NCI-H2029 treated with DMSO at 0.1 percent for 48 hours (cell line): ENCODE data around the gene EIF2D.

Experiments used
- DNase-seq: peaks from one replicate; lab custom pipeline; 2025; lab: John Stamatoyannopoulos, UW

EIF2D gene

DNA sequence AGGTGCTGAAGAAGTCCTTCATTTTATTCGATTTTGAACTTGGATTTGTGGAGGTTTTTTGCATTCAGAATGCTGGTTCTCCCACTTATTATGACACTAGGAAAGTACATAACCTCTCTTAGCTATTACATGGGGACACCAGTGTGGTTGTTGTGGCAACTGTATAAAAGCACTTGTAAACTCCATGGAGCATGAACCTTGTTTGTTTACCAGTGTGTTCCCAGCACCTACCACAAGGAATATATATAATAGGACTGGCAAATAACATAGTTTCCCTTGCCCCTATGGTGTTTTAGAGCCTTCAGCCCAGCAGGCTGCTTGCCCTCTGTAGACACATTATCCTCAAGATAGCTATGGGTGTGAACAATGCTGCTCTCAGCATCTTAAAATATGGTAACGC is 61.8 kb downstream of the EIF2D start:
- peak; percentile 65 for DNase-seq

DNA sequence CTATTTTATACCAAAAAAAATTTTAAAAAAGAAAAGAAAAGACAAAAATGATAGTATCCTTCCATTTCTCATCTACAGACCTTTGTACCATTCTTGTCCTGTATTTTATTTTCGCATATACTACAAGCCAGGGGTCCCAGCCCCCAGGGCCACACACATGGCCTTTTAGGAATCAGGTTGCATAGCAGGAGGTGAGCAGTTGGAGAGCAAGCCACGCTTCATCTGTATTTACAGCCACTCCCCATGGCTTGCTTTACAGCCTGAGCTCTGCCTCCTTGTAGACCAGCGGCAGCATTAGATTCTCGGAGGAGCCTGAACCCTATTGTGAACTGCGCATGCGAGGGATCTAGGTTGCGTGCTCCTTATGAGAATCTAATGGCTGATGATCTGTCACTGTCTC is 65.2 kb downstream of the EIF2D start:
- DNase-seq, result no peak

DNA sequence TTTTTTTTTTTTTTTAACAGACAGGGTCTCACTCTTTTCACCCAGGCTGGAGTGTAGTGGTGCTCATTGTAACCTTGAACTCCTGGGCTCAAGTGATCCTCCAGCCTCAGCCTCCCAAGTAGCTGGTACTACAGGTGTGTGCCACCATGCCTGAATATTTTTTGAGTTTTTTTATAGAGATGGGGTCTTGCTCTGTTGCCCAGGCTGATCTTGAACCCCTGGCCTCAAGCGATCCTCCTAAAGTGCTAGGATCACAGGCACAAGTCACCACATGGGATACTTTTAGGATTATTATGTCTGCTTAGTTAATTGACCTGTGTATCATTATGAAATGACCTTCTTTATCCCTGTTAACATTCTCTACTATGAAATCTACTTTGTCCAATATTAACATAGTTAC is 66.9 kb downstream of the EIF2D start:
- no peak for DNase-seq

DNA sequence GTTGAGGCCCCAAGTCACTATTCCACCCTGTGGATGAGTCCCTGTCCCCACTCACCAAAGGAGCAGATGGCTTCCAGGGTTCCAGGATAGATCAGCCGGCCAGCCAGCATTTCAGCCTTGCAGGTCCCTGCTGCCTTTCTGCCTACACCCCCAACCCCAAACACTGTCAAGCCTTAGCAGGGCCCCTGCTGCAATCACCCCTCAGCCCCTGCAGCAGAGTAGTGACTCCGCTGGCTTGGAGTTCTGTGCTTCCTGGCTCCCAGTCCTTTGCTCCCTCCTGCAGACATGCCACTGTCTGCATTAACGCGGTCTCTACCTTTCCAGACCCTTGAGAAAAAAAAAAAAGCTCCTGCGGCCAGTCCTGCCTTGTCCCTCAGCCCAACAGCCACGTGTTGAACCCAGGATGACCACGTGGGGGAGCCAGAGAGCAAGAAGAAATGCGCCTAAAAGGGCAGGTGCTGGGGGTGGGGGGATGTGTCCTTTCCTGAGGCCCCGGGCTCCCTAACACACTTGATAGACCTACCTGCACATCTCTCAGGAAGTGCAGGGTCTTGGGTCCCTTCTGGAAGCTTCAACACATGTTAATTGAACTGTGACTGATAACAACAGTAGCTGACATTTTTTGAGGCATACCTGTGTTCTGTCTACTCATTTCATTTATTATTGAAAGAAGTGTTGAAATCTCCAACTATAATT is 67.6 kb downstream of the EIF2D start:
- peak; percentile 27 for DNase-seq
